HG03066 (cell line): ENCODE results near the gene CGGBP1.

Experiments
- ATAC-seq: cut with Tn5 transposase; IDR thresholded peaks from one replicate; pipeline ENCODE4 v1.9.1; 2021; ENCODE audit warnings: low read depth; ENCODE audit not compliant: unreplicated experiment

The CGGBP1 gene

GRCh38 chr3:88058581-88059379 lies at the start of gene CGGBP1, which contains the start of gene ZNF654:
TSS of gene CGGBP1 (minus strand) at chr3:88059005. CDS start at chr3:88055976, 3,029 bp downstream.
TSS of gene ZNF654 (plus strand) at chr3:88059255. CDS start at chr3:88059320, 65 bp downstream.
- peak; percentile 91 for ATAC-seq

GRCh38 chr3:88105325-88105724 lies 46.5 kb upstream of the CGGBP1 start:
- no peak for ATAC-seq

- ATAC-seq = peak; percentile 72
Observed at GRCh38 chr3:88101142-88101541, 42.3 kb upstream of the CGGBP1 start.

GRCh38 chr3:88093266-88093665 lies 34.5 kb upstream of the CGGBP1 start:
- ATAC-seq = no peak

GRCh38 chr3:88092270-88092669 lies 33.5 kb upstream of the CGGBP1 start:
- ATAC-seq = no peak

GRCh38 chr3:88090681-88091080 lies 31.9 kb upstream of the CGGBP1 start:
- no peak for ATAC-seq

GRCh38 chr3:88084097-88084501 lies 25.3 kb upstream of the CGGBP1 start:
- ATAC-seq = no peak

- no peak for ATAC-seq
Observed at GRCh38 chr3:88082854-88083253, 24.0 kb upstream of the CGGBP1 start.

GRCh38 chr3:88078932-88079331 lies 20.1 kb upstream of the CGGBP1 start:
- ATAC-seq = no peak

GRCh38 chr3:88076712-88077111 lies 17.9 kb upstream of the CGGBP1 start:
- ATAC-seq = no peak

GRCh38 chr3:88075497-88075896 lies 16.7 kb upstream of the CGGBP1 start:
- ATAC-seq = no peak

- ATAC-seq = no peak
Observed at GRCh38 chr3:88075072-88075471, 16.3 kb upstream of the CGGBP1 start.

- ATAC-seq = no peak
Observed at GRCh38 chr3:88061746-88062145, 2.9 kb upstream of the CGGBP1 start.

GRCh38 chr3:88059380-88060170 lies 770 bp upstream of the CGGBP1 start:
- ATAC-seq = peak; percentile 4

GRCh38 chr3:88058306-88058580 lies 562 bp downstream of the CGGBP1 start:
- ATAC-seq = no peak

GRCh38 chr3:88057630-88058305 lies 1.0 kb downstream of the CGGBP1 start:
- no peak for ATAC-seq

- ATAC-seq = no peak
Observed at GRCh38 chr3:88046766-88047165, 12.0 kb downstream of the CGGBP1 start.

- no peak for ATAC-seq
Observed at GRCh38 chr3:88044411-88044810, 14.4 kb downstream of the CGGBP1 start.

- no peak for ATAC-seq
Observed at GRCh38 chr3:88041005-88041404, 17.8 kb downstream of the CGGBP1 start.

- no peak for ATAC-seq
Observed at GRCh38 chr3:88040529-88040928, 18.3 kb downstream of the CGGBP1 start.

GRCh38 chr3:88038566-88038965 lies 20.2 kb downstream of the CGGBP1 start:
- no peak for ATAC-seq
